SK-N-SH (cell line): ENCODE measurements around the gene ST13. TPM values are rescaled to one million over a fixed set of nuclear protein-coding genes. Genes with fewer than 3 reads are reported as not detected.

Source experiments
- CTCF ChIA-PET: fragments of 300-600, 350-600 bp; formaldehyde crosslinking; extraction: SDS; loops from one replicate; lab custom pipeline; 2021; lab: Yijun Ruan, JAX
- POLR2A ChIA-PET: fragments of 350-600 bp; sonication (Branson Sonifier 250); formaldehyde crosslinking; extraction: SDS; loops from one replicate; lab custom pipeline; 2020; ENCODE audit warnings: antibody characterized with exemption, inconsistent platforms; lab: Yijun Ruan, JAX
- DNase-seq: peaks from one replicate; pipeline ENCODE4 v3.0.0; 2012
- H2AFZ ChIP-seq: fragments of 200-600 bp; sonication (generic); 2 replicates; pipeline ENCODE4 v1.8.1; 2016; ENCODE audit warnings: antibody characterized with exemption, mild to moderate bottlenecking, low read depth
- H3F3A ChIP-seq: fragments of 200-600 bp; sonication (generic); replicated peaks from 2 replicates; pipeline ENCODE3; 2016; ENCODE audit warnings: antibody characterized with exemption, mild to moderate bottlenecking; ENCODE audit not compliant: insufficient read depth
- H3K27ac ChIP-seq, 2 experiments: fragments of 200-500 bp in 1 of 2; fragments of 200-600 bp in 1 of 2; sonication (Bioruptor generic) in 1 of 2; sonication (generic), shearing (Covaris generic) in 1 of 2; 2 replicates each; pipeline versions ENCODE4 v1.5.1 to v1.6.1; 2014 to 2016; ENCODE audit warnings: low read depth in 2 of 2, inconsistent platforms in 1 of 2, low read length in 1 of 2, mild to moderate bottlenecking in 1 of 2, mixed read lengths in 1 of 2
- H3K27me3 ChIP-seq: fragments of 200-600 bp; sonication (generic), shearing (Covaris generic); 2 replicates; pipeline ENCODE4 v1.6.1; 2016; ENCODE audit warnings: mixed run types; ENCODE audit not compliant: insufficient read depth
- H3K36me3 ChIP-seq, 2 experiments: fragments of 200-500 bp in 1 of 2; fragments of 200-600 bp in 1 of 2; sonication (Bioruptor generic) in 1 of 2; sonication (generic) in 1 of 2; replicated peaks in 1 of 2; 2 replicates each; pipeline versions ENCODE3 to v1.5.1; 2014 to 2016; ENCODE audit warnings: low read length in 1 of 2, mild to moderate bottlenecking in 1 of 2; ENCODE audit not compliant: insufficient read depth in 2 of 2, control insufficient read depth in 1 of 2
- H3K4me1 ChIP-seq, 2 experiments: fragments of 200-500 bp in 1 of 2; fragments of 200-600 bp in 1 of 2; sonication (Bioruptor generic) in 1 of 2; sonication (generic), shearing (Covaris generic) in 1 of 2; 2 replicates each; pipeline versions ENCODE4 v1.5.1 to v1.6.1; 2014 to 2016; ENCODE audit warnings: low read depth in 1 of 2, low read length in 1 of 2, mixed run types in 1 of 2; ENCODE audit not compliant: insufficient read depth in 2 of 2, control insufficient read depth in 1 of 2
- H3K4me2 ChIP-seq: fragments of 200-600 bp; sonication (generic), shearing (Covaris generic); 2 replicates; pipeline ENCODE4 v1.6.1; 2017; ENCODE audit warnings: mixed run types
- H3K4me3 ChIP-seq, 2 experiments: fragments of 200-500 bp in 1 of 2; fragments of 200-600 bp in 1 of 2; sonication (Bioruptor generic) in 1 of 2; sonication (generic), shearing (Covaris generic) in 1 of 2; 2 replicates each; pipeline versions ENCODE4 v1.5.1 to v1.8.1; 2014 to 2016; ENCODE audit warnings: low read depth in 2 of 2, inconsistent platforms in 1 of 2, low read length in 1 of 2, mild to moderate bottlenecking in 1 of 2, mixed read lengths in 1 of 2, moderate library complexity in 1 of 2
- H3K79me2 ChIP-seq: fragments of 200-600 bp; sonication (generic); 2 replicates; pipeline ENCODE4 v1.8.1; 2017; ENCODE audit warnings: mild to moderate bottlenecking; ENCODE audit not compliant: insufficient read depth
- H3K9ac ChIP-seq: fragments of 200-600 bp; sonication (generic); 2 replicates; pipeline ENCODE4 v1.6.1; 2017; ENCODE audit warnings: mixed run types
- H3K9me2 ChIP-seq: fragments of 200-600 bp; sonication (generic); 2 replicates; pipeline ENCODE4 v1.6.1; 2017; ENCODE audit warnings: mixed run types
- H3K9me3 ChIP-seq: fragments of 200-600 bp; sonication (generic); 2 replicates; pipeline ENCODE4 v1.6.1; 2017; ENCODE audit warnings: mixed run types, mild to moderate bottlenecking, moderate library complexity
- H4K20me1 ChIP-seq: fragments of 200-600 bp; sonication (generic); 2 replicates; pipeline ENCODE4 v1.6.1; 2017; ENCODE audit warnings: mild to moderate bottlenecking, mixed run types; ENCODE audit not compliant: insufficient read depth
- ELF1 ChIP-seq: IDR thresholded peaks from 2 replicates; pipeline ENCODE4 v1.4.0; 2012
- EP300 ChIP-seq, 2 experiments: IDR thresholded peaks; 2 replicates each; pipeline versions ENCODE4 v1.4.0 to v1.6.1; 2012; ENCODE audit warnings: borderline replicate concordance in 1 of 2, low read depth in 1 of 2, low read length in 1 of 2
- FOXM1 ChIP-seq: IDR thresholded peaks from 2 replicates; pipeline ENCODE4 v1.4.0; 2012; ENCODE audit warnings: low read depth, mild to moderate bottlenecking
- GABPA ChIP-seq: IDR thresholded peaks from 2 replicates; pipeline ENCODE4 v1.4.0; 2012; ENCODE audit warnings: low read depth, mild to moderate bottlenecking
- GATA2 ChIP-seq: sonication (generic); formaldehyde crosslinking; IDR thresholded peaks from 2 replicates; pipeline ENCODE4 v1.5.0; 2020; ENCODE audit warnings: mild to moderate bottlenecking, missing genetic modification reagents
- IRF3 ChIP-seq: fragments of 150-350 bp; IDR thresholded peaks from 2 replicates; pipeline ENCODE4 v1.6.1; 2016; ENCODE audit warnings: mild to moderate bottlenecking, low read depth, low read length
- MEF2A ChIP-seq: IDR thresholded peaks from 2 replicates; pipeline ENCODE4 v1.4.0; 2012; ENCODE audit warnings: low read depth, borderline replicate concordance
- MXI1 ChIP-seq: IDR thresholded peaks from 2 replicates; pipeline ENCODE4 v1.6.1; 2012; ENCODE audit warnings: mild to moderate bottlenecking, low read depth, low read length, improper control_type of control experiment
- NRF1 ChIP-seq: IDR thresholded peaks from 2 replicates; pipeline ENCODE4 v1.6.1; 2012; ENCODE audit warnings: low read depth, mild to moderate bottlenecking, low read length
- POLR2AphosphoS5 ChIP-seq: IDR thresholded peaks from 2 replicates; pipeline ENCODE4 v1.6.1; 2012; ENCODE audit warnings: low read depth, low read length
- REST ChIP-seq: IDR thresholded peaks from 2 replicates; pipeline ENCODE4 v1.6.1; 2012; ENCODE audit warnings: mild to moderate bottlenecking, low read depth, low read length, moderate library complexity
- RFX5 ChIP-seq: IDR thresholded peaks from 2 replicates; pipeline ENCODE4 v1.6.1; 2012; ENCODE audit warnings: mild to moderate bottlenecking, improper control_type of control experiment, low read length
- RXRA ChIP-seq: IDR thresholded peaks from 2 replicates; pipeline ENCODE4 v1.4.0; 2012; ENCODE audit warnings: low read depth, mild to moderate bottlenecking, borderline replicate concordance
- SIN3A ChIP-seq: IDR thresholded peaks from 2 replicates; pipeline ENCODE4 v1.6.1; 2012; ENCODE audit warnings: low read depth, mild to moderate bottlenecking, low read length, moderate library complexity, borderline replicate concordance
- SMC3 ChIP-seq: IDR thresholded peaks from 2 replicates; pipeline ENCODE4 v1.6.1; 2012; ENCODE audit warnings: low read depth, low read length, improper control_type of control experiment
- TCF12 ChIP-seq: IDR thresholded peaks from 2 replicates; pipeline ENCODE4 v1.4.0; 2012
- TEAD4 ChIP-seq: IDR thresholded peaks from 2 replicates; pipeline ENCODE4 v1.4.0; 2012; ENCODE audit warnings: mild to moderate bottlenecking, borderline replicate concordance; ENCODE audit not compliant: insufficient read depth
- USF2 ChIP-seq: fragments of 150-350 bp; IDR thresholded peaks from 2 replicates; pipeline ENCODE4 v1.6.1; 2017; ENCODE audit warnings: antibody characterized with exemption, low read length, low read depth, borderline replicate concordance
- WGBS: methylation state at CpG from one replicate; pipeline ENCODE4 v1.1.6; 2017; ENCODE audit warnings: low lambda C conversion rate; 5-methylcytosine and 5-hydroxymethylcytosine counted together
- polyA plus RNA-seq, 3 experiments: library from polyadenylated mRNA; depleted of rRNA; stranded (reverse); fragments of >200 nt; gene quantifications; 2 replicates each; pipeline ENCODE4 v1.2.3, GENCODE V29; 2012
- TF ChIP-seq, protein P1 (sequence below): fragments of 200-600 bp; sonication (generic); IDR thresholded peaks from 2 replicates; pipeline ENCODE4 v1.6.1; 2017; ENCODE audit warnings: antibody characterized with exemption, mild to moderate bottlenecking, moderate library complexity
- TF ChIP-seq, protein P2 (sequence below): IDR thresholded peaks from 2 replicates; pipeline ENCODE4 v1.4.0; 2012; ENCODE audit warnings: low read depth, borderline replicate concordance

ST13 gene
- polyA plus RNA-seq, 1 of the 3 experiments (the other 2 are of a cell fraction), result 66.0 TPM

DNA sequence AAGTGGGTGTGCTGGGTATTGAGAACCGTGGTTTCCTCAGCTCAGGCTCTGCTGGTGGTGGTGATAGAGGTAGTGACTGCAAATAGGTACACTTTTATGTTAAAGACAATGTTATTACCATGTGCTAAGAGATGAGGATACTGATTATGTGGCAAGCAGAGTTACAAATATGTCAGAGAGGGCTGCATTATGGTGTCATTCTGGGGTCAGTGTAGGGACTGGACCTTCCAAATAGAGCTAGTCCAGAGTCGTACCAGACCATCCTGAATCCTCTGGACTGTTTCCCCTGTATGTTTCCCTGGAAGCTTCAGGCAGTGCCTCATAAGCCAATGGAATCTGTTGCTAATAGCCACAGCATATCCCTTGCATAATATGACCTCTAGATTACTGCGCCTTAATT is 5.6 kb upstream of the ST13 start, which contains the start of gene DNAJB7:
Gene DNAJB7, minus strand, starts transcription at position 101 of the 400 bp plus-strand sequence. CDS start 119 bp downstream, outside the sequence.
- Histone ChIP-seq H3K79me2 (peaks cover 77% of the 10 kb centered on the region), H4K20me1 (no peaks in the 10 kb centered on the region), H3K4me2 (no peak within 1 kb of the TSS), H3K9me2 (no peaks in the 10 kb centered on the region), H3K27ac (no peak within 1 kb of the TSS), H3K9ac (no peak within 1 kb of the TSS), H3K27me3 (no peaks in the 10 kb centered on the region), H2AFZ (no peak within 1 kb of the TSS), H3K9me3 (no peaks in the 10 kb centered on the region), H3K4me3 (no peak within 1 kb of the TSS), H3K36me3 (peaks cover 0 to 13% of the 10 kb centered on the region in 2 experiments), H3F3A (no peaks in the 10 kb centered on the region), H3K4me1 (peaks cover 5 to 6% of the 10 kb centered on the region in 2 experiments; a peak in 2 of 4 replicates)
- ChIA-PET CTCF (no interaction called here), POLR2A (no interaction called here)
- no peak for DNase-seq
- TF ChIP-seq GATA2 (CRISPR knock-in tag) (no peak), POLR2AphosphoS5 (no peak), REST (no peak), SIN3A (no peak), GABPA (no peak), MEF2A (no peak), IRF3 (no peak), ELF1 (no peak), RXRA (no peak), FOXM1 (no peak), NRF1 (no peak), EP300 (IDR thresholded peaks at IDR 0.05; ENCODE audit: borderline replicate concordance in 1 of 2, low read depth in 1 of 2, low read length in 1 of 2) (no peak), TCF12 (no peak), TEAD4 (no peak), SMC3 (no peak), RFX5 (no peak), USF2 (no peak), MXI1 (no peak)
- TF ChIP-seq, protein P1, sequence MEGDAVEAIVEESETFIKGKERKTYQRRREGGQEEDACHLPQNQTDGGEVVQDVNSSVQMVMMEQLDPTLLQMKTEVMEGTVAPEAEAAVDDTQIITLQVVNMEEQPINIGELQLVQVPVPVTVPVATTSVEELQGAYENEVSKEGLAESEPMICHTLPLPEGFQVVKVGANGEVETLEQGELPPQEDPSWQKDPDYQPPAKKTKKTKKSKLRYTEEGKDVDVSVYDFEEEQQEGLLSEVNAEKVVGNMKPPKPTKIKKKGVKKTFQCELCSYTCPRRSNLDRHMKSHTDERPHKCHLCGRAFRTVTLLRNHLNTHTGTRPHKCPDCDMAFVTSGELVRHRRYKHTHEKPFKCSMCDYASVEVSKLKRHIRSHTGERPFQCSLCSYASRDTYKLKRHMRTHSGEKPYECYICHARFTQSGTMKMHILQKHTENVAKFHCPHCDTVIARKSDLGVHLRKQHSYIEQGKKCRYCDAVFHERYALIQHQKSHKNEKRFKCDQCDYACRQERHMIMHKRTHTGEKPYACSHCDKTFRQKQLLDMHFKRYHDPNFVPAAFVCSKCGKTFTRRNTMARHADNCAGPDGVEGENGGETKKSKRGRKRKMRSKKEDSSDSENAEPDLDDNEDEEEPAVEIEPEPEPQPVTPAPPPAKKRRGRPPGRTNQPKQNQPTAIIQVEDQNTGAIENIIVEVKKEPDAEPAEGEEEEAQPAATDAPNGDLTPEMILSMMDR, result no peak
- TF ChIP-seq, protein P2, sequence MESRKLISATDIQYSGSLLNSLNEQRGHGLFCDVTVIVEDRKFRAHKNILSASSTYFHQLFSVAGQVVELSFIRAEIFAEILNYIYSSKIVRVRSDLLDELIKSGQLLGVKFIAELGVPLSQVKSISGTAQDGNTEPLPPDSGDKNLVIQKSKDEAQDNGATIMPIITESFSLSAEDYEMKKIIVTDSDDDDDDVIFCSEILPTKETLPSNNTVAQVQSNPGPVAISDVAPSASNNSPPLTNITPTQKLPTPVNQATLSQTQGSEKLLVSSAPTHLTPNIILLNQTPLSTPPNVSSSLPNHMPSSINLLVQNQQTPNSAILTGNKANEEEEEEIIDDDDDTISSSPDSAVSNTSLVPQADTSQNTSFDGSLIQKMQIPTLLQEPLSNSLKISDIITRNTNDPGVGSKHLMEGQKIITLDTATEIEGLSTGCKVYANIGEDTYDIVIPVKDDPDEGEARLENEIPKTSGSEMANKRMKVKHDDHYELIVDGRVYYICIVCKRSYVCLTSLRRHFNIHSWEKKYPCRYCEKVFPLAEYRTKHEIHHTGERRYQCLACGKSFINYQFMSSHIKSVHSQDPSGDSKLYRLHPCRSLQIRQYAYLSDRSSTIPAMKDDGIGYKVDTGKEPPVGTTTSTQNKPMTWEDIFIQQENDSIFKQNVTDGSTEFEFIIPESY, result no peak
- WGBS, result 66% methylated on average over 3 of the region's 3 CpGs
